Nephron progenitor cell (in vitro differentiated cells): ENCODE measurements around the gene ATP11A.
"Not testable (repeated sequence)": the region's sequence is repeated elsewhere in the genome, so short reads cannot be mapped to it uniquely, and the experiment has no call there.

Source experiments
- DNase-seq: peaks from one replicate; pipeline ENCODE4 v3.0.0; 2021
- H3K27ac Mint-ChIP-seq: 2 replicates; pipeline ENCODE4 v1.8.0; 2021; ENCODE audit warnings: mild to moderate bottlenecking, moderate library complexity, mixed read lengths
- H3K27me3 Mint-ChIP-seq: 2 replicates; pipeline ENCODE4 v1.8.0; 2021; ENCODE audit warnings: mild to moderate bottlenecking, low read depth, mixed read lengths; ENCODE audit not compliant: poor library complexity
- H3K36me3 Mint-ChIP-seq: 2 replicates; pipeline ENCODE4 v1.8.0; 2021; ENCODE audit warnings: low read depth, mixed read lengths
- H3K4me1 Mint-ChIP-seq: 2 replicates; pipeline ENCODE4 v1.8.0; 2021; ENCODE audit warnings: mixed read lengths
- H3K4me3 Mint-ChIP-seq: 2 replicates; pipeline ENCODE4 v1.8.0; 2021; ENCODE audit warnings: mild to moderate bottlenecking, moderate library complexity, mixed read lengths
- H3K9me3 Mint-ChIP-seq: 2 replicates; pipeline ENCODE4 v1.8.0; 2021; ENCODE audit warnings: mild to moderate bottlenecking, moderate library complexity, mixed read lengths
- TF ChIP-seq, protein P1 (sequence below): fragments of 200-600 bp; sonication (generic); IDR thresholded peaks from 2 replicates; pipeline ENCODE4 v1.5.0; 2021; ENCODE audit warnings: antibody characterized with exemption

The ATP11A gene

DNA sequence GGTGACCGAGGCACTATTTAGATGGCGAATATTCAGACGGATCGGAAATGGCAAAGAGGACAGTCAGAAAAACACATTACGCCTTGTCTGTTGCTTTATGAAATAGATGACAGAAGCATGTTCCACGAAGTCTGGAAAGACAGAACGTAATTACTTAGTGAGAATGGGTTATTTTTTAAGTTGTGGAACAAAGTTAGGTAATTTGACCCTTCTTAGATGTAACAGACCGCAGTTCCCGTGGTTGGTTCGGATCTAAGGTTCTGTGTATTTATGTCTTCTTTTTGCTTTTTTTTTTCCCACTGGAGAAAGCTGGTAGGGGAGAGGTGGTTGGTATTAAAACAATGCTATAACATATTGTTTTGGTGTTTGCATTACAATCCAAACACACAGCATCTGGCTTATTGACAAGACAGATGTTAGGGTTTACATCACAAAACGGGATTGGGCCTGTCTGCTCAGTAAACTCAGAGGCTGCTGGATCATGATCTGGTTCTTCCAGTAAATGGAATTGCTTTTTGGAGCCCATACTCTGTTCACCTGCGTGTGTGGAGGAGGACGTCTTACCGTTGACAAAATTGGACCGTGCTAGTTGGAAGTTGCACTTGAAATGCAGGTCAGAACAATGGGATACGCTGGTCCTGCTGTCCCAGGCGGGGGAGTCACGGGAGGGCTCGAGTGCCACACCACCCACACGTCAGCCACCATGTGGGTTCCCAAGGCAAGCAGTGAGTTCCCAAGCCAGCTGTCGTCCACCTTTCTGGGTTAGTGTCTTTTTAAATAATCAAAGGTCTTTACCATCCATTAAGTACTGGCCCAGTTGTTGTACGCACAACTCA lies 13.8 kb downstream of the ATP11A start:
- H3K27ac Mint-ChIP-seq, result peak overlapping the region; percentile 63
- H3K4me3 Mint-ChIP-seq, result peak overlapping the region; percentile 24
- H3K36me3 Mint-ChIP-seq, result peaks cover 78% of the 10 kb centered on the region
- H3K9me3 Mint-ChIP-seq, result no peaks in the 10 kb centered on the region
- H3K4me1 Mint-ChIP-seq, result peaks cover 72% of the 10 kb centered on the region
- TF ChIP-seq, protein P1, sequence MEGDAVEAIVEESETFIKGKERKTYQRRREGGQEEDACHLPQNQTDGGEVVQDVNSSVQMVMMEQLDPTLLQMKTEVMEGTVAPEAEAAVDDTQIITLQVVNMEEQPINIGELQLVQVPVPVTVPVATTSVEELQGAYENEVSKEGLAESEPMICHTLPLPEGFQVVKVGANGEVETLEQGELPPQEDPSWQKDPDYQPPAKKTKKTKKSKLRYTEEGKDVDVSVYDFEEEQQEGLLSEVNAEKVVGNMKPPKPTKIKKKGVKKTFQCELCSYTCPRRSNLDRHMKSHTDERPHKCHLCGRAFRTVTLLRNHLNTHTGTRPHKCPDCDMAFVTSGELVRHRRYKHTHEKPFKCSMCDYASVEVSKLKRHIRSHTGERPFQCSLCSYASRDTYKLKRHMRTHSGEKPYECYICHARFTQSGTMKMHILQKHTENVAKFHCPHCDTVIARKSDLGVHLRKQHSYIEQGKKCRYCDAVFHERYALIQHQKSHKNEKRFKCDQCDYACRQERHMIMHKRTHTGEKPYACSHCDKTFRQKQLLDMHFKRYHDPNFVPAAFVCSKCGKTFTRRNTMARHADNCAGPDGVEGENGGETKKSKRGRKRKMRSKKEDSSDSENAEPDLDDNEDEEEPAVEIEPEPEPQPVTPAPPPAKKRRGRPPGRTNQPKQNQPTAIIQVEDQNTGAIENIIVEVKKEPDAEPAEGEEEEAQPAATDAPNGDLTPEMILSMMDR, result no peak
- DNase-seq, result no peak
- H3K27me3 Mint-ChIP-seq, result peaks cover 3% of the 10 kb centered on the region

DNA sequence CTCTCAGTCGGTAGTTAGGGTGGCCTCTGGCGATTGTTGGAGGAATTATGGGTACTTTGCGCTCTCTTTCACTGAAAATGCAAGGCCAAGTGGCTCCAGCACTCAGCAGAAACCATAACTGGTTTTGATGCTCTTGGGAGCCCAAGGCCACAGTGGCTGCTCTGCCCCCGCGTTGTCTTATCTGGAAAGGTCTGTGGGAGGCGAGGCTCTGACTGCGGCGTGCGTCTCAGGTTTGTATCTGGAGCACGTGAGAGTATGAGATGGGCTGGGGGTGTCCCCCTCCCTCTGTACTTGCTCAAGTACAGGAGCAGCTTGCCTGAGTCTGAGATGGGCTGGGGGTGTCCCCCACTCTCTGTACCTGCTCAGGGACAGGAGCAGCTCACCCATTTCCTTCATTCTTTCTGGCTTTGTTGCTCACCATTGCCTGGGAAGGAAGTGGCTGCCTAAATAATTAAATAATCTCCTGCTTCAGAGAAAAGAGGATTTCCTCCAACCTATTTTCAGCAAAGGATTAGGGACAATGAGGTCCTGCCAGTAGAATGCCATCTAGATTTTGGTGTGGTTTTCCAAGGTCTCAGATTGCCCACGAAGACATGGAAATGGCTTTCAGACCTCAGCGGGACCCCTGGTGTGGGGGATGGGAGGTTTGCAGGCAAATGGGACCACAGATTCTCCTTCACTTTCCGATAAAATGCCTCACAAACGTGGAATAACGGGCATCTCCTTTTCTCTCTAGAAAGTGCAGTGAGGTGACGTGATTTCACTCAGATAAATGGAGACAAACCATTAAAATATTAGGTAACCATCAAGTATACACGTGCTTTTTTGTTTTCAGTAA lies 14.7 kb downstream of the ATP11A start:
- peaks cover 3% of the 10 kb centered on the region for H3K27me3 Mint-ChIP-seq
- DNase-seq, result no peak
- TF ChIP-seq, protein P1, result no peak
- no peak overlapping the region for H3K4me3 Mint-ChIP-seq
- peaks cover 76% of the 10 kb centered on the region for H3K36me3 Mint-ChIP-seq
- no peaks in the 10 kb centered on the region for H3K9me3 Mint-ChIP-seq
- H3K27ac Mint-ChIP-seq, result peak overlapping the region; percentile 66
- H3K4me1 Mint-ChIP-seq, result peaks cover 74% of the 10 kb centered on the region

DNA sequence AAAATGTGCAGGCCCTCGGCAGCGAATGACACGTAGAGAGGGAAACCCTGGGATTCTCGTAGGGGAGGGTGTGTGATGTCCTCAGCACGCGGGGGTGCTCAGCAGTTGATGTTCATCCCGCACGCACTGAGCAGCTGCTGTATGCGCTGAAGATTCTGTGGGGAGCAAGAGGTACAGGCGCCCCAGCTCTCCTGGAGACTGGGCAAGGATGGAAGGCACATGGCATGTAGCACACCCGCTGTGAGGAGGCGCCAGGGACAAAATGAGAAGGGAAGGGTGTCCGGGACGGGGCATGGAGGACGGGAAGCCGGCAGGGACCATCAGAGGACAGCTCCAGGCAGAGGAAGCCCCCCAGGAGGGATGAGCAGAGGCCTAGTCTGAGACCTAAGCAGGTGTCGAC lies 15.4 kb downstream of the ATP11A start:
- Mint-ChIP-seq H3K9me3 (no peaks in the 10 kb centered on the region), H3K36me3 (peaks cover 70% of the 10 kb centered on the region), H3K27ac (no peak overlapping the region), H3K27me3 (peaks cover 3% of the 10 kb centered on the region), H3K4me1 (peaks cover 75% of the 10 kb centered on the region), H3K4me3 (no peak overlapping the region)
- TF ChIP-seq, protein P1, result no peak
- DNase-seq, result no peak

DNA sequence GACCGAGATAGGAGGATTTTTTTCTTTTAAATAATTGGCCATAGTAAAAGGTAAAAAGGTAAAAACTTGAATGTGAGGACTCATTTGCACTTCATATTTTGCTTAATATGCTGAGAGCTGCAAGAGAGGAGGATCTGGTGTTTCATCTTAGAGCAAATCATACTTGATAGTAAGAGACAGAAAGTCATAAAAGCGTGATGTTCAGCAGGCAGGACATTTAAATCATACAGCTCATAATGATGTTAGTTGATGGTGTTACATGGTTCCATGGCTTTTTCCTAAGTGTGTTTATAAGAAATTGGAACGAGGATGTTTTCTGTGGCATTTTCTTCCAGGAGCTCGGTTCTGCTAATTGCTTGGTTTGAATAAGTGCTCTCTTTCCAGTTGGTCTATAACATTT lies 16.3 kb downstream of the ATP11A start:
- H3K36me3 Mint-ChIP-seq, result peaks cover 62% of the 10 kb centered on the region
- DNase-seq, result no peak
- TF ChIP-seq, protein P1, result no peak
- H3K4me1 Mint-ChIP-seq, result peaks cover 75% of the 10 kb centered on the region
- no peak overlapping the region for H3K4me3 Mint-ChIP-seq
- no peak overlapping the region for H3K27ac Mint-ChIP-seq
- H3K9me3 Mint-ChIP-seq, result no peaks in the 10 kb centered on the region
- H3K27me3 Mint-ChIP-seq, result peaks cover 3% of the 10 kb centered on the region

DNA sequence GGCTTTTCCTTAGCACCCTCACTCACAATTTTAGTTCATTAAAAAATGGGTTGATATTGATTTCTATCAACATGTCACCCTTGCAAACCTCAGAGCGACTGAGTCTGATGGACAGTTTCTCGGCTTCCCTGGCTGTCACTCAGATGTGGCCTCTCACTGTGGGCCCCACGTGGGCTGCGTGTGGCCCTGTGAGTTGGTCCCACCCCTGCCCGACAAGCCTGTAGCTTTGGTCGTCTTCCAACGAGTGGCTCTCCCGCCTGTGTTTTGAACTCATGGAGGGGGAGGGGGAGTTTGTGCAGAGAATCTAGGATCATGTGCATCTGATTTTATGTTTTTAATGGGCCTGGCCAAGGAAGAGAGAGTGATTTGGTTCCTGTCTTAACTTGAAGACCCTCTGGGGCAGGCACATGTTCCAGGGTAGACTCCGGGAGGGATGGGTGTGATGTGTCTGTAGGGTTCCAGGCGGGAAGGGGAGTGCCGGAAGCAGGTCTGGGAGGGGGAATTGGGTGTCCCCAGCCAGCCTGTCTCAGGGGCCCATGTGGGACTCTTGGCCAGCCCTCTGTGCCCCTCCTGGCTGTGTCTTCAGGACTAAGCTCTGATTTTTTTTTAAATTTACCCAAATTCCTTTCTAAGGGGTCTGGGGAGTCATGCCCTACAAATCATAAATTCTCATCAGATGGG lies 18.9 kb downstream of the ATP11A start:
- H3K36me3 Mint-ChIP-seq, result peaks cover 41% of the 10 kb centered on the region
- peak overlapping the region; percentile 34 for H3K27ac Mint-ChIP-seq
- TF ChIP-seq, protein P1, result no peak
- DNase-seq, result no peak
- H3K9me3 Mint-ChIP-seq, result peaks cover 3% of the 10 kb centered on the region
- H3K27me3 Mint-ChIP-seq, result peaks cover 3% of the 10 kb centered on the region
- H3K4me1 Mint-ChIP-seq, result peaks cover 78% of the 10 kb centered on the region
- no peak overlapping the region for H3K4me3 Mint-ChIP-seq

DNA sequence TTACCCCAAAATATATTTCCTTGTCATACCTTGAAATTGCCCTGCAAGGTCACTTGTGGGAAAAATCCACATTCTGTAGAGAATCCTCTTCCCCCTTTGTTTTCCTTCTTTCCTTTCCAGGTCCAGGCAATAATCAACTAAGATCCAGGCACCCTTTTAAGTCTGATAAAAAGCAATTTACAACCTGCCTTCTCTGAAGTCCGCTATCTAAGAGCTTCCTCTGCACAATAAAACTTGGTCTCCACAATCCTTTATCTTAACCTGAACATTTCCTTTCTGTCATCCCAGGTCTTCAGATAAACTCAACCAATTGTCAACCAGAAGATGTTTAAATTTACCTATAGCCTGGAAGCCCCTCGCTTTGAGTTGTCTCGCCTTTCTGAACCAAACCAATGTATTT lies 19.5 kb downstream of the ATP11A start:
- Mint-ChIP-seq H3K4me1 (peaks cover 74% of the 10 kb centered on the region), H3K36me3 (peaks cover 40% of the 10 kb centered on the region)
- H3K27ac Mint-ChIP-seq, H3K4me3 Mint-ChIP-seq, DNase-seq, H3K9me3 Mint-ChIP-seq, H3K27me3 Mint-ChIP-seq: not testable (repeated sequence)
